NCI-H748 (cell line): ENCODE measurements around the gene RXRA.

Source experiments
- DNase-seq: peaks from one replicate; lab custom pipeline; 2025; ENCODE audit not compliant: unreplicated experiment; lab: John Stamatoyannopoulos, UW

RXRA gene

DNA sequence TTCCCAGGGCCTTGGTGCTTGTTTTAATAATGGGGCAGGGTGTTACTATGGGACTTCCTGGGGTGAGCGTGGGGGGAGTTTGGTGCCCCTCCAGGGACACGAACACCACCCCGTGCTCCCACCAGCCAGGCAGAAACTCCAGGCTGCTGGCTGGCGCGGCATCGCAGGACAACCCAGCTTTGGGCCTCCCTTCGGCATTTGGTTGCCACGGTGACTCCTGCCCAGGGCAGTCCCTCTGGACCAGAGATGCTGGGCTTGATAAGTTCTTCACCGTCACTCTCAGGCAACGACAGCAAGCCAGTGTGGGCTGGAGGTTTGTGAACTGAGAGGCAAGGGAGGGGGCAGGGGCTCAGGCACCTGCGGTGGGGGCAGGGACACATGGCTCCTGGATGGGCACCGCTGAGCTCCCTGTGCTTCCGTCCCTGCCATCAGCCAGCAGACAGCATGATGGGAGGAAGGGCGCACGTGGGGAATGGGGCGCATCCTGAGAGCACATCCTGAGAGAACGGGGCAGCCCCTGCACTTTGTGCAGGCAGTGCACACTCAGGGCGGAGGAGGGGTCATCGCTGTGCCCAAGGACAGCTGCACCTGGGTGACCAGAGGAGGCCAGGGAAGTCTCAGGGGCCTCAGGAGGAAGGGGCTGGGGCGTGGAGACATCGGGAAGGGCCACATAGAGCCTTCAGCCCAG, 116.4 kb downstream of the RXRA start:
- peak; percentile 44 for DNase-seq

DNA sequence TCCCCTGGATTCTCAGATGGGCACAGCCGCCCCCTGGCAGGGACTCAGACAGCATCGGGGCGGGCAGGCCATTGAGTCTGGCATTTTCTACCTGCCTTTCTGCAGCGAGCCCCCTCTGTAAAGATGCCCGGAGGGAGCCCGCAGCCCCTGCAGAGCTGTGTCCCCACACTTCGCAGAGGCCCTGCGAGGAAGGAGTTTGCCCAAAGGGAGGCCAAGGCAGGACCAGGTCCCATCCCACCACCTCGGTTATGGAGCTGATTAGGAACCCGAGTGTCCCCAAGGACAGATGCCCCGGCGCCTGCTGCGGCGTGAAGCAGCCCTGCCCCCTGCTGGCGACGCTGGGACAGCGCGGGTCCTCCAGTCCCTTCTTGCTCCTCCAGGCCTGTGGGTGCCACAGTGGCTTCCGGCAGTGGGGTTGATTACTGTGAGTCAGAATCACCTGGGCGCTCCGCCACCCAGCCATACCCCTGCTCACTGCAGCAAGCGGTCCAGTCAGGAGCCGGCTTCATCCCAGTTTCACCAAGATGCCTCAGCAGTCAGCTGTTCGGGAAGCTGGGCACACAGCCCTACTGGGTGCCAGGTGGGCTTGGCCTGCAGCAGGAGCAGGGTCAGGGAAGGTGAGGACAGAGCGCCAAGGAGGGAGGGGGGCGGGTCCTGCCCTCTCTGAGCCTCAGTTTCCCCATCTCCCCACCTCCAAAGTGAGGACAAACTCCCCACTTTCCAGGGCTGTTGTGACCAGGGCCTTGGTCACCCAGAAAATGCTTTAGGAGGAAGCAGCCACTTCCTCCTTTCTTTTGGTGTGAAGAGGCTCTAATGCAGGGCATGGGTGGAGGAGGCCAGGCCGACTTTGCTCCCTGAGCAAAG, 117.2 kb downstream of the RXRA start:
- DNase-seq: peak; percentile 78

DNA sequence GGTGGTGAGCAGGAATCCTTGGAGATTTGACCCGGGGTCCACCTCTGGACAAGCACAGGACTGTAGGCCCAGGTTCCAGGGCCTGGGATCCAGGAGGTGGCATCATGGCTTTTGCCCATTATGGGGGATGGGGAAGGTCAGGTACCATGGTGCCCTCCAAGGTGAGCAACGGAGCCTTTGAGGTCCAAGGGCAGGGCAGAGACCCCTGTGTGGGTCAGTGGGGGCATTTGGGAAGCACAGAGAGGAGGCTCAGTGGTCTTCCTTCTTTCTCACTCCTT, 117.7 kb downstream of the RXRA start:
- no peak for DNase-seq

DNA sequence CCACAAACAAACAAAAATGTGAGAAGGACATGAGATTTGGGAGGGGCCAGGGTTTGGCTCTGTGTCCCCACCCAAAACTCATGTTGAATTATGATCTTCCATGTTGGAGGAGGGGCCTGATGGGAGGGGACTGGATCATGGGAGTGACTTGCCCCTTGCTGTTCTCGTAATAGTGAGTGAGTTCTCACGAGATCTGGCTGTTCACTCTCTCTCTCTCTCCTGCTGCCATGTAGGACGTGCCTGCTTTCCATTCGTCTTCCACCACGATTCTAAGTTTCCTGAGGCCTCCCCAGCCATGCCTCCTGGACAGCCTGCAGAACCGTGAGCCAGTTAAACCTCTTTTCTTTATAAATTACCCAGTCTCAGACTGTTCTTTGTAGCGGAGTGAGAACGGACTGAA, 118.7 kb downstream of the RXRA start:
- peak; percentile 17 for DNase-seq

DNA sequence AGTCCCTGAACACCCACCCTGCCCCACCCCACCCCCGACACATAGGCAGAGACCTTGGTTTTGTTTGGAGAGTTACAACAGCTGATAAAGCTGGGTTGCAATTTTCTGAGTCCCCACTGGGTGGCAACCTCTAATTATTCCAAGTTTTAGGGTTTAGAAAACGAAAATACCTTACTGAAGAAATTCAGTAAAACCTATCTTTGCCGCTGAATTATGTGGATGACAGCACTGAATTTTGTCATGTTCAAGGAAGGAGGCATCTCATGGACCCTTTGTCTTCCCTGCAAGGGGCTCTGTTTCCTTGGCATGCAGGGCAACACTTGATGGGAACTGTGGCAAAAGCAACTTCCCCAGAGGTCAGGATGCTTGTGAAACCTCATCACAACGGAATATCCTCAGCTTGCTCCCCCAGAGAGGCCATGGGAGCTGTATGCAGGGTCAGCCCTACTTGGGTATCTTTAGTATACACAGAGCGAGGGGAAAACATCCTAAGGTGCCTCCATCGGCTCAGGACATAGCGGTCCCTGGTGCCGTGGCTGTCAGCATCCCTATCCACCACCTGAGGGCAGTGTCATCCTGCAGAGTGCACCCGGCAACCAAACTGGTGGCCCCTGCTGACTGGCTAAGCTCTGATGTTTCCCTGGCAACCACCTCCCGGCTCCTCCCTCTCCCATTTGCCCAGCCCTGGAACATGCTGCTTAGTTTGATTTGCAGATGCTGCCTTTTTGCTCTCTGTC, 123.1 kb downstream of the RXRA start:
- DNase-seq: peak; percentile 92

DNA sequence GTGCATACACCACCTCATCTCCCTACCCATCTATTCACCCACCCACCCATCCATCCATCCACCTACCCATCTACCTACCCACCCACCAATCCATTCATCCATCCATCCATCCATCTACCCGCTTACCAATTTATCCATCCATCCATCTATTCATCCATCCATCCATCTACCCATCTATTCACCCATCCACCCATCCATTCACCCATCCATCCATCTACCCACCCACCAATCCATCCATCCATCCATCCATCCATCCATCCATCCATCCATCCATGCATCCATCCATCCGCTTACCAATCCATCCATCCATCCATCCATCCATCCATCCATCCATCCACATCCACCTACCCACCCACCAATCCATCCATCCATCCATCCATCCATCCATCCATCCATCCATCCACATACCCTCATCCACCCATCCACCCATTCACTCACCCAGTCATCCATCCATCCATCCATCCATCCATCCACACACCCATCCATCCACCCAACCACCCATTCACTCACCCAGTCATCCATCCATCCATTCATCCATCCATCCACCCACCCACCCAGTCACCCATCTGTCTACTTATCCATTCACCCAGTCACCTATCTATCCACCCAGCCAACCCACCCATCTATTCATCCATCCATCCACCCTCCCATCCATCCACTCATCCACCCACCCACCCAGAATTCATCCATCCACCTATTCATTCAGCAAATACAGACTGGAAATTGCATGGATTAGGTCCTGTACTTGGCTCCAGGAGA, 125.6 kb downstream of the RXRA start:
- DNase-seq: no peak

DNA sequence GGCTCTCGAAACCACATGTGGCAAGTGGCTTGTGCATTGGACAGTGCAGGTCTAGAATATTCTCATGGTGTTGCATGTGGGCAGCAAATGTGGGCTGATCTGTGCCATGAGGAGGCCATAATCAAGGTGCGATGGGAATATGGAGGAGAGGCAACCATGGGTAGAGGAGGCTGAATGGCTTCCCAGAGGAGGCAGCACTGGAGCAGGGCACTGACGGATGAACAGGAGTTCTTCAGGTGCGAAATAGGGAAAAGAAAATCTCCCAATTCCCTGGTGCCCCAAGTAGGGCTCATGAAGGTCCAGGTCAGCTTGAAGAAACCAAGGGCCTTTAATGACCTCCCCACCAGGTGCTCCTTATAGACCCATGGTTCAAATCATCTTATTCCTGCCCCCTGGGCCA, 126.5 kb downstream of the RXRA start:
- DNase-seq: no peak

DNA sequence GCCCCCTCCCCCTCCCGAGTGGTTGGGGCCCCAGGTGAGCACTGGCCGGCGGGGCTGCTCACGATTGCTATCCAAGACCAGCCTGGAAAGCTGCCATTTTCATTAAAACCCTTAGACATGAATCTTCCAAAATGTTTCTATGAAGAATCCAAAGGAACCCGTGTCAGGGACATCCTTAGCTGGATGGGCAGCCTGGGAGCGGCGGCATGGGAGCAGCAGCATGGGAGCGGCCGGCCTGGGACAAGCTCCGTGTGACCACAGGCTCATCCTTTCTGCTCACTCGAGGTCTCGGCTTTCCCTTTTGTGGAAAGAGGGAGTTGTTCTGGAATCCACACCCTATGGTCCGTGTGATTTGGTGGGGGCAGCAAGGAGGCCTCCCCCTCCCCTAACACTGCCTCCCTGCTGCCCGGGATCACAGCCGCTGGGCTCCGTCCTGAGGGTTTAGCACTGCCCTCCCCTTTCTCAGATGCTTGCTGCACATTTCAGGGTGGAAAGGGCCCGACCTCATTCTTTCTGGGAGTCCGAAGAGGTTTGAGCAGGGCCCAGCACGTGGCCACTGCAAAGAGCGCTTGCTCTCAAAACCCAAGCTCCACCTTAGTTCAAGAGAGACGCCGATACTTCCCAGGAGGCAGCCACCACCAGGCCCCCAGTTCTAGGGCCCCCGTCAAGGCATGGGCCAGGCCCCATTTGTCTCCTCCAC, 127.7 kb downstream of the RXRA start:
- no peak for DNase-seq

DNA sequence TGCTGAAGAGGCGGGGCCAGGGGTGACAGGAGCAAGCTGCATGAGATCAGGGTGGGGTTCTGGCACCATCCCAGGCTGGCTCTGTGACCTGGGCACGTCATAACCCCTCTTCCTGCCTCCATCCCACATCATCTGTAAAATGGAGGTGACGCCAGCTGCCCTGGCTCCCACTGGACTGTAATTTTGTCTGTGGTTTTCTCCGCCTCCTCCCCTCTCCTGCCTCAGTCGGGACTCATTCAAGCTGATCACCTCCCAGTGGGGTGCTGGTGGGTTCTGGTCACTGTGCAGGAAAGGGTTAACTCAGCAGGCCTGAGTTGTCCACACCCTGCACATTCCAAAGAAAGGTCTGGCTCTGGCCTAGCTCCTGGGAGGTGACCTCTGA, 128.2 kb downstream of the RXRA start:
- DNase-seq: no peak

DNA sequence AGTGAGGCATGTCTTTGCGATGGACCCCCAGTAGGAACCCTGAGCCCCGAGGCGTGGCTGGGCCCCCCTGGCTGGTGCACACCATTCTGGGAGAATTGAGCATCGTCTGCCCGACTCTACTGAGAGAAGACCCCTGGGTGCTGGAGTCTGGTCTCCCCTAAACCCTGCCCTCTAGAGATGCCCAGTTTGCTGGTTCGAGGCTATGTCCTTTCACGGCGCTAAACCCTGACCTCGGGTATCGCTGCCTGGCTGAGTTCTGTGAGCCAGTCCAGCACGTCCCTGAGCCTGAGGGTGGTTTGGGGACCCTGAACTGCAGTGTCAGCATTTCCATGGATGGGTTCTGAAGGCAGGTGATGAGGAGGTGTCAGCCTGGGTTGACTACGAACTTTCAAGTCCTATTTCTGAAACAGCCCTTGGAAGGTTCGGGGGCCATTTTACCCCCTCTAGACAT, 128.8 kb downstream of the RXRA start:
- DNase-seq: no peak

DNA sequence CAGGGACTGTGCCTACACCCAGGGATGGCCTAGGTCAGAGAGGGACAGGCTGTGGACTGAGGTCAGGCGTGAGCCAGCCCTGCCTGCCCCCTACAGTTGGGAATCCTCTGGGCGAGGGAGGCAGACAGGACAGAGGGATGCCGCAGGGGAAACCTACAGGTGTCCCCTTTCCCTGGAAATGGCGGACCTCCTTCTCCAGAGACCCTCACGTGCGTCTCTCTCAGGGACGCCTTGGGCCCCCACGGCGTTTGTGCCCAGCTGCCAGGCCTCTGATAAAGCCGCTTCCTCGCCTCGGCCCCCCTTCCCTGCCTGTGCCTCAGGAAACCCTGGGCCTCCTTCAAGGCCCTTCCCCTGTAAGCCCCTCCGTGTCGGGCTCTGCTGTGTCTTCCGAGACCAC, 129.3 kb downstream of the RXRA start:
- DNase-seq: no peak

DNA sequence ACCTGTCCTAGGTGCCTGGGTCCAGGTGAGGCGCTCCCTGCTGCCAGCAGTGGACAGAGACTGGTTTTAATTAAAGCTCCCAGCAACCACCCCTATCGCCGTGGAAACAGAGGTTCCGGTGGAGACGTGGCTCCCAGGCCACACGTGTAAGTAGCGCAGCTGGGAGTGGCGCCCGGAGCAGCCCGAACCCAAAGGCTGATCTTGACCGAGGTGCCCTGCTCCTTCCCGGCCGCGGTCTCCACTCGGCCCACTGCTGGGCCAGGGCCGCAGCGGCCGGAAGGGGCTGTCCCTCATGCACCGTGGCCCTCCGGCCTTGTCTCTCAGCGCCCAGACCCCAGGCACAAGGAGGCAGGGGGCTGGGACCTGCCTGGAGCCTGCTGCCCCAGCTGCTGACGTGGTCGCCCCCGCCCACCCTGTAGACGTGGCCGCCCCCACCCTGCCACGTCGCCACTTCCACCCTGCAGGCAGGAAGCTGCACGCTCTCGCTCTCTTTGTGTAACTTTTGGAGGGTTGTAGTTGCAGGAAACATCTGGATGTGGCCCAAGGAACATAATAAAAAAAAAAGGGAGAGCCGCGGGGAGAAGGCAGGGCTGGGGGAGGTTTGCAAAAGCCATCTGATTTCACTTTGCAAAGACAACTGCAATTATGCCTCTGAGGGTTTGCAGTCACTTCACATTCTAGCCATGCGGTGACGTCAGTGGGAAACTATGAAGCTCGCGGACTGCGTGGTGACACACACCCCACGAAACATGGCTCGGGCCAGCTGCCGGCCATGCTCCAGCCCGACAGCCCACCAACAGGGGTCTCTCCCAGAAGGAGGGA, 129.9 kb downstream of the RXRA start:
- peak; percentile 30 for DNase-seq

DNA sequence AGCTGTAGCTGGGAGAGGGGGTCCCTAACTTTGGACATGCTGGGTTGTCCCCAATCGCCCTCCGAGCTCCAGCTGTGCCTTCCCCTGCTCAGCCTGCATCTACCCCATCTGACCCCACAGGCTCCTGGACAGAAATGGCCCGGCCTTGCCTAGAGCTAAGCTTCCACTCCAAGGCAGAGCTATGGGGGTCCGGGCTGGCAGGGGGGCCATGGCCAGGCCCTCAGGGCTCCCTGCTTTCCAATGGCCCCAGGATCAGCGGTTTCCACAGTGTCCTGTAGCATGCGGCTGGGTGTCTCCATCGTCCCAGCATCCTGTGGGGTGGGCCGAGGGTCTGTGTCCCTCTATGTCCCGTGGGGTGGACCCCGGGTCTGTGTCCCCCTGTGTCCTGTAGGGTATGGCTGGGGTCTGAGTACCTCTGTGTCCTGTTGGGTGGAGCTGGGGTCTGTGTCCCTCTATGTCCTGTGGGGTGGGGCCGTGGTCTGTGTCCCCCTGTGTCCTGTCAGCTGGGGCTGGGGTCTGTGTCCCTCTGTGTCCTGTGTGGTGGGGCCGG, 130.6 kb downstream of the RXRA start:
- DNase-seq: no peak

DNA sequence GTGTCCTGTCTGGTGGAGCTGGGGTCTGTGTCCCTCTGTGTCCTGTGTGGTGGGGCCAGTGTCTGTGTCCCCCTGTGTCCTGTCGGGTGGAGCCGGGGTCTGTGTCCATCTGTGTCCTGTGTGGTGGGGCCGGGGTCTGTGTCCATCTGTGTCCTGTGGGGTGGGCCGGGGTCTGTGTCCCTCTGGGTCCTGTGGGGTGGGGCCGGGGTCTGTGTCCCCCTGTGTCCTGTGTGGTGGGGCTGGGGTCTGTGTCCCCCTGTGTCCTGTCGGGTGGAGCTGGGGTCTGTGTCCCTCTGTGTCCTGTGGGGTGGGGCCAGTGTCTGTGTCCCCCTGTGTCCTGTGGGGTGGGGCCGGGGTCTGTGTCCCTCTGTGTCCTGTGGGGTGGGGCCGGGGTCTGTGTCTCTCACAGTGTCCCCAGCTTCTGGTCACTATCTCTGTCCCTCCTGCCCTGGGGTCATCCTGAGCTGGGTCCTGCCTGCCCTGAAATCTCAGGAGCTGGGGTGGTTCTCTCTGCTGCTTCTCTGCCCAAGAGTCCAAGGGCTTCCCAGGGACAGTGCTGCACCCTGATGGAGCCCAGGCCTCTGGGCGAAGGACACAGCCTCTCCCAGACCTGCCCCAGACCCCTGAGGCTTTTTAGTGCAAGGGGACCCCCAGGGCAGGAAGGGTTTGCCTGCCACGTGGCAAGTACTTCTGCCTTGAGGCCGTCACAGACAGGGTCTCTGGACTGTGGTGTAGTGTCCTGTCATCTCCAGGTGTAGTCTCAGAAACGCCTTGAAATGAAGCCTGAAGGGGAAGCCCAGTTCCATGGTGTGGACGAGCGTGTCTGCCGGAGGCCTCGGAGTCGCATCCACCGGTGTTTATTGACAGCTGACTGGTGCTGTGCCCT, 131.3 kb downstream of the RXRA start:
- DNase-seq: no peak

DNA sequence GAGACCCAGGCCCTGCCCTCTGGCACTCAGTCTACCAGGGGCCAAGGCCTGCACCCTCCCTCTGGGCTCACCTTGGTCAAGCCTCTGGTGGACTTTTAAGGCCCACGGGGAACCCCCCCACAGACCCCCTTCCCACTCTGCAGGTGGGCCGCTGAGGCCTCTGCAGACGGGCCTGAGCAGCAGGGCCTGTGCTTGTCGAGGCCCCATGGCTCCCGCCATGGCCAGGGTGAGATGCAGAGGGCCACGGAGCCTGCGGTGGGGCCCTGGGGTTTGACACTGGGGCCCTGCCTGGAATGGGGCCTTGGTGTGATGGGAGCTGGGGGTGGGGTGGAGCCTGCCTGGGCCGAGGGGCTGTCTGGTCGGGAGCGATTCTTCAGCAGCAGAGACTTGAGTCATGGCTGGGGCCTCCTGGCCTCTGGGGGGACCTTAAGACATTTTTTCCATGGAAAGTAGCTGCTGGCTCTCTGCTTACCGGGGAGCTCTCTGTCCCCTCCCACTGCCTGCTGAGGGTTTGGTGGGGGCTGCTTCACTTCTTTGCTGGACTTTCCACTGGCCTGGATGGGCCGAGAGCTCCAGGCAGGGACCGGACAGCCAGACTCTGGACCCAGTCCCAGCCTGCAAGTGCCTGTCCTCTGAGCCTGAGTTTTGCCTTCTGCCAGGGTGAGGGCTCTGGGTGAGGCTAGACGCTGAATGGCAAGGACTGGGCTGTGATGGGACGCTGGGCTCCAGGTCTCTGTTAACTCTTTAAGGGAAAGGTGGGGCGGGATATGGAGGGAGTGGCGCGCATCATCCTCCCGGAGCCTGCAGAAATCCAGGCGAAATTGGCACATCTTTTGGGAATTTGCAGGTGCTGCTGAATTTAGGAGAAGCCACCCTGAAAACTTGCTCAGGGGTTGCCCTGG, 132.2 kb downstream of the RXRA start:
- no peak for DNase-seq

DNA sequence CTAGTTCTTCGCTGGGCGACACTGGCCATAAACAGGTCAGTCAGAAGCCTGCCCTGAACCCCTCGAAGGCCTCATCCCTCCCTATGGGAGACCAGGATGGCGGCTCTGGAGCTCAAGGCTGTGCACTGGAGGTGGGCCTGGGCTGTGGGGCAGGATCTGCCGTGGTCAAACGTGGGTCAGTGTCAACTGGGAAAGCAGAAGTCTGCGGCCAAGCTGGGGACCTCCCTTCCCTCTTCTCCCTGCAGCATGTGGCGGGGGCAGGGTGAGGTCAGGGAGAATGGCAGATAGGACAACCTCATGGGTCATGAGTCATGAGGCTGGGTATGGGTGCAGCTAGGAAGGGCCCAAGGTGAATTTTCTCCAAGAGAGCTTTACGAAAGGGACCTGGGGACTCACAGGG, 132.9 kb downstream of the RXRA start:
- DNase-seq: no peak

DNA sequence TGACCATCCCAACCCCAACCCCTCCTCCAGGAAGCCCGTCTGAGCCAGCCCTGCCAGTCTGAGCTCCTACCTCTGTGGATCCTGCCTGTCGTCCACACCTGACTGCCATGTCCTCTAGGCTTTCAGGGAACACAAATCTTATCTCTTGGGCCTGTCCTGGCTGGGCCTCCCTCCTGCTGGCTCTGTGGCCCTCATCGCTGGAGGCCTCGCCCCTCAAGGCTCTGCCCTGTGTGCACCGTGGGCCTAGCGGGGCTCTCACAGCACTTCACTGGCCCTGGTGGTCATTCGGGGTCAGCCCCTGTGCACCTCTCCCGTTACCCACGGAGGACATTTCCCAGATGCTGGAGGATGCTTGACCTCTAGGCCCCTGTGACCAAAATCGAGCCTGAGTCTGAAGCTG, 133.3 kb downstream of the RXRA start:
- DNase-seq: no peak

DNA sequence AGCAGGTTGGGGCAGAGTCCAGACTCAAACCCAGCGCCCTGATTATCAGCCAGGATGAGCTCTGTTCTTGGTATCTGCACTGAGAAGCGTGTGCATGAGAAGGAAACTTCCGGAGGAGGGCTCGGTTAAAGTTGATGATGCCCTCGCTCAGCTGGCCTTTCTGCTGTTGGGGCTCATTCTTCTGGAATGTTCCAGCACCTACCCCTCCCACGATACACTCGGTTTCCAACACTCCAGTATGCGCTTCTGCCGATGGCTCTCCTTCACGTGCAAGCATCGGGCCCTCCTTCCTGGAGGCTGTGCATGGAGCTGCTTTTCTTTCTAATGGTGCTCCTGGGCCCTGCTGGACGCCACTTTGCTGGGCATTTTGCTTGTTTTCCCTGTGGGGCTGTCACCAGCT, 134.0 kb downstream of the RXRA start:
- DNase-seq: no peak
